A549 (cell line): ENCODE data around the gene SNTG2. TPM values are rescaled to one million over a fixed set of nuclear protein-coding genes. Genes with fewer than 3 reads are reported as not detected.

Source experiments
- ATAC-seq, 2 experiments: fragments of 200-7000 bp in 1 of 2; fragments of >200 bp in 1 of 2; cut with Nextera tagmentation in 1 of 2; cut with Tn5 transposase in 1 of 2; 3 replicates each; pipeline versions ENCODE4 v1.8.0 to v1.9.1; 2018 to 2020; ENCODE audit warnings: mild to moderate bottlenecking in 1 of 2, moderate library complexity in 1 of 2
- CTCF ChIA-PET: fragments of 300-600 bp; sonication (Branson Sonifier 250); formaldehyde crosslinking; extraction: SDS; loops from one replicate; lab custom pipeline; 2021; ENCODE audit warnings: antibody characterized with exemption, inconsistent platforms; lab: Yijun Ruan, JAX
- POLR2A ChIA-PET: fragments of 350-600 bp; formaldehyde crosslinking; extraction: SDS; loops from one replicate; lab custom pipeline; 2021; ENCODE audit warnings: antibody characterized with exemption, inconsistent platforms; lab: Yijun Ruan, JAX
- DNase-seq, 2 experiments: peaks; one replicate each; pipeline versions ENCODE4 v3.0.0 to v3.0.0-alpha.2; 2011 to 2016; ENCODE audit warnings: low read depth in 1 of 2, low spot score in 1 of 2
- FAIRE-seq: peaks from 2 replicates; lab custom pipeline; 2011; peaks lifted over from hg19 to GRCh38; lab: Jason Lieb, UNC
- H3K27ac ChIP-seq, 2 experiments: fragments of >200 bp; sonication (Bioruptor Twin); formaldehyde crosslinking; 3 replicates each; pipeline ENCODE4 v1.5.1; 2016 to 2017
- H3K4me1 ChIP-seq: fragments of >200 bp; sonication (Bioruptor Twin); formaldehyde crosslinking; 3 replicates; pipeline ENCODE4 v1.6.1; 2016
- H3K4me2 ChIP-seq: fragments of >200 bp; sonication (Bioruptor Twin); formaldehyde crosslinking; 3 replicates; pipeline ENCODE4 v1.6.1; 2016
- H3K4me3 ChIP-seq: fragments of >200 bp; sonication (Bioruptor Twin); formaldehyde crosslinking; 3 replicates; pipeline ENCODE4 v1.5.1; 2016
- H3K9me3 ChIP-seq: fragments of >200 bp; sonication (Bioruptor Twin); formaldehyde crosslinking; 3 replicates; pipeline ENCODE4 v1.6.1; 2016
- CHD2 ChIP-seq: fragments of 150-350 bp; IDR thresholded peaks from 2 replicates; pipeline ENCODE4 v1.6.1; 2014; ENCODE audit warnings: low read length; ENCODE audit not compliant: partially characterized antibody
- FOSL2 ChIP-seq, 2 experiments: fragments of 450-650 bp in 1 of 2; fragments of >200 bp in 1 of 2; sonication (Bioruptor Twin) in 1 of 2; formaldehyde crosslinking; IDR thresholded peaks; 2 replicates each; pipeline versions ENCODE4 v1.5.0 to v1.6.1; 2016 to 2020; ENCODE audit warnings: mild to moderate bottlenecking in 1 of 2, moderate library complexity in 1 of 2
- FOXS1 ChIP-seq: fragments of 250-450 bp; sonication (Bioruptor Pico); IDR thresholded peaks from 2 replicates; pipeline ENCODE4 v1.5.0; 2020; ENCODE audit warnings: mild to moderate bottlenecking, moderate library complexity
- HEYL ChIP-seq: fragments of 250-450 bp; sonication (Bioruptor Pico); IDR thresholded peaks from 2 replicates; pipeline ENCODE4 v1.8.0; 2021; ENCODE audit warnings: mild to moderate bottlenecking, moderate library complexity
- HOXA7 ChIP-seq: fragments of 250-450 bp; sonication (Bioruptor Pico); IDR thresholded peaks from 2 replicates; pipeline ENCODE4 v1.5.0; 2020; ENCODE audit warnings: mild to moderate bottlenecking, moderate library complexity
- KDM5A ChIP-seq: fragments of 200-600 bp; sonication (generic); IDR thresholded peaks from 2 replicates; pipeline ENCODE4 v1.6.1; 2016; ENCODE audit warnings: antibody characterized with exemption, mild to moderate bottlenecking
- MAFK ChIP-seq: fragments of 450-650 bp; IDR thresholded peaks from 2 replicates; pipeline ENCODE4 v1.6.1; 2014; ENCODE audit not compliant: partially characterized antibody
- MYC ChIP-seq: IDR thresholded peaks from 2 replicates; pipeline ENCODE4 v1.6.1; 2012; ENCODE audit warnings: mild to moderate bottlenecking, inconsistent platforms, low read length, improper control_type of control experiment, borderline replicate concordance
- POLR2AphosphoS2 ChIP-seq: conservative IDR thresholded peaks from 2 replicates; pipeline ENCODE4 v1.6.1; 2012; ENCODE audit warnings: low read length, improper control_type of control experiment, inconsistent platforms
- RAD21 ChIP-seq, 2 experiments: fragments of >200 bp in 1 of 2; sonication (Bioruptor Twin) in 1 of 2; formaldehyde crosslinking in 1 of 2; IDR thresholded peaks in 1 of 2; conservative IDR thresholded peaks in 1 of 2; 2 replicates in 1 of 2; 3 replicates in 1 of 2; pipeline ENCODE4 v1.6.1; 2012 to 2018; ENCODE audit warnings: inconsistent platforms in 1 of 2
- RFX5 ChIP-seq: fragments of 450-650 bp; IDR thresholded peaks from 2 replicates; pipeline ENCODE4 v1.7.1; 2014; ENCODE audit warnings: antibody characterized with exemption, mild to moderate bottlenecking, moderate library complexity
- SMC3 ChIP-seq: fragments of >200 bp; sonication (Bioruptor Twin); formaldehyde crosslinking; IDR thresholded peaks from 3 replicates; pipeline ENCODE4 v1.6.1; 2018; ENCODE audit warnings: inconsistent platforms
- ZSCAN20 ChIP-seq: fragments of 250-450 bp; sonication (Bioruptor Pico); IDR thresholded peaks from 2 replicates; pipeline ENCODE4 v1.8.0; 2022; ENCODE audit warnings: mild to moderate bottlenecking, moderate library complexity
- WGBS: methylation state at CpG from one replicate; pipeline ENCODE4 v1.1.6; 2017; ENCODE audit errors: missing lambda C conversion rate; 5-methylcytosine and 5-hydroxymethylcytosine counted together
- polyA plus RNA-seq, 4 experiments: library from polyadenylated mRNA; depleted of rRNA in 3 of 4; stranded (reverse); fragments of >200 nt; fragmentation: RNase III in 1 of 4; extraction: RNeasy Plus Mini Kit Qiagen cat#74134 plus additional on column Dnase treatment in 1 of 4; gene quantifications; 2 replicates in 3 of 4; 3 replicates in 1 of 4; pipeline ENCODE4 v1.2.3, GENCODE V29; 2011 to 2017
- TF ChIP-seq, protein P1 (sequence below): fragments of >200 bp; sonication (Bioruptor Twin); formaldehyde crosslinking; IDR thresholded peaks from 3 replicates; pipeline ENCODE4 v1.6.1; 2016
- TF ChIP-seq, protein P2 (sequence below): fragments of 200-600 bp; sonication (generic); IDR thresholded peaks from 2 replicates; pipeline ENCODE4 v1.6.1; 2016; ENCODE audit warnings: antibody characterized with exemption, mild to moderate bottlenecking, moderate library complexity
- TF ChIP-seq, protein P3 (sequence below): fragments of 250-450 bp; sonication (Bioruptor Pico); IDR thresholded peaks from 2 replicates; pipeline ENCODE4 v1.5.0; 2021; ENCODE audit warnings: mild to moderate bottlenecking, moderate library complexity, borderline replicate concordance
- TF ChIP-seq, protein P4 (sequence below): IDR thresholded peaks from 2 replicates; pipeline ENCODE4 v1.6.1; 2012

SNTG2 gene
- polyA plus RNA-seq, 2 of the 4 experiments (the other 2 are of a cell fraction), result not detected

DNA sequence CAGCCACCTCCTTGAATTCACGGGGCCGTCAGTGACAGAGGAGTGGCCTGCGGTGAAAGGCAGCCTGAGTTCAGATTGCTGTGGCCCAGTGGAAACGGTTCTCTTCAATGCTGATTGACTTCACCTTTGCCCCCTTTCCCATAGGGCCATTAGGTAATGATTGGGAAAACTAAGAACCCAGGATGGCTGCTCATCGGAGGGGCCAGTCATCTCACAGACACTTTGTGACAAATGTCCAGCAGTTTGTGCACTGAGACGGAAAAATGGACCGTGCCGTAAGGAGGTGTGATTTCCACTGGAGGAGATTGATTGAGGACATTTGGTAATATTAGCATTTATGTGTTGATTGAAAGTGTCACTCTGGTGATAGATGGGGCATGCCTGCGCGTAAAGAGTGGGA lies 402.9 kb downstream of the SNTG2 start:
- H3K4me1 ChIP-seq, result no peaks in the 10 kb centered on the region
- ChIA-PET POLR2A (no interaction called here), CTCF (no interaction called here)
- no peak overlapping the region for H3K4me2 ChIP-seq
- no peak for ATAC-seq
- H3K27ac ChIP-seq, result no peak overlapping the region
- FAIRE-seq, result no peak
- H3K9me3 ChIP-seq, result peaks cover 9% of the 10 kb centered on the region; the same call in 2 of the 3 replicates
- no peak for DNase-seq
- WGBS, result 60% methylated on average over 10 of the region's 10 CpGs
- no peak overlapping the region for H3K4me3 ChIP-seq
- no peak for TF ChIP-seq RFX5
- no peak for TF ChIP-seq MAFK
- TF ChIP-seq HEYL (CRISPR knock-in tag), result no peak
- TF ChIP-seq HOXA7 (CRISPR knock-in tag), result no peak
- TF ChIP-seq KDM5A, result no peak
- TF ChIP-seq POLR2AphosphoS2, result no peak
- TF ChIP-seq CHD2, result no peak

DNA sequence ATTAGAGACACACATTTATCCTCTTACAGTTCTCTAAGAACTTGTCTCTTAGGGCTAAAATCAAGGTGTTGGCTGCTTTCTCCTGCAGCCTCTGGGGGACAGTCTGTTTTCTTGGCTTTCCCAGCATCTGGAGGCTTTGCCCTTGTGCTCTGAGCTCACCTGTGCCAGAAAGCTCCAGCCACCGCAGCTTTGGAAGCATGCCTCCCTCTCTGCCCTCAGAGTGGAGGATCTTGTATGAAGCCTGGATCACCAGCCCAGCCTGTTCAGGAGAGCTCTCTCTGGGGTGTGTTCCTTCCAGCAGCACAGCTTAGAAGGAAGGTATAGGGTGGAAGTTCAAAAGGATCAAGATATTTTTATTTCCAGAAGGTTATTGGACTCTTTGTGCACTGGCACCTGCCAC lies 409.5 kb downstream of the SNTG2 start:
- FAIRE-seq, result no peak
- Histone ChIP-seq H3K4me1 (no peaks in the 10 kb centered on the region), H3K4me2 (no peak overlapping the region), H3K4me3 (no peak overlapping the region), H3K27ac (no peak overlapping the region), H3K9me3 (no peaks in the 10 kb centered on the region)
- DNase-seq, result no peak
- CTCF ChIA-PET, result no interaction called here
- TF ChIP-seq MYC, result no peak
- TF ChIP-seq, protein P1, sequence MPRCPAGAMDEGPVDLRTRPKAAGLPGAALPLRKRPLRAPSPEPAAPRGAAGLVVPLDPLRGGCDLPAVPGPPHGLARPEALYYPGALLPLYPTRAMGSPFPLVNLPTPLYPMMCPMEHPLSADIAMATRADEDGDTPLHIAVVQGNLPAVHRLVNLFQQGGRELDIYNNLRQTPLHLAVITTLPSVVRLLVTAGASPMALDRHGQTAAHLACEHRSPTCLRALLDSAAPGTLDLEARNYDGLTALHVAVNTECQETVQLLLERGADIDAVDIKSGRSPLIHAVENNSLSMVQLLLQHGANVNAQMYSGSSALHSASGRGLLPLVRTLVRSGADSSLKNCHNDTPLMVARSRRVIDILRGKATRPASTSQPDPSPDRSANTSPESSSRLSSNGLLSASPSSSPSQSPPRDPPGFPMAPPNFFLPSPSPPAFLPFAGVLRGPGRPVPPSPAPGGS, result no peak
- TF ChIP-seq, protein P2, sequence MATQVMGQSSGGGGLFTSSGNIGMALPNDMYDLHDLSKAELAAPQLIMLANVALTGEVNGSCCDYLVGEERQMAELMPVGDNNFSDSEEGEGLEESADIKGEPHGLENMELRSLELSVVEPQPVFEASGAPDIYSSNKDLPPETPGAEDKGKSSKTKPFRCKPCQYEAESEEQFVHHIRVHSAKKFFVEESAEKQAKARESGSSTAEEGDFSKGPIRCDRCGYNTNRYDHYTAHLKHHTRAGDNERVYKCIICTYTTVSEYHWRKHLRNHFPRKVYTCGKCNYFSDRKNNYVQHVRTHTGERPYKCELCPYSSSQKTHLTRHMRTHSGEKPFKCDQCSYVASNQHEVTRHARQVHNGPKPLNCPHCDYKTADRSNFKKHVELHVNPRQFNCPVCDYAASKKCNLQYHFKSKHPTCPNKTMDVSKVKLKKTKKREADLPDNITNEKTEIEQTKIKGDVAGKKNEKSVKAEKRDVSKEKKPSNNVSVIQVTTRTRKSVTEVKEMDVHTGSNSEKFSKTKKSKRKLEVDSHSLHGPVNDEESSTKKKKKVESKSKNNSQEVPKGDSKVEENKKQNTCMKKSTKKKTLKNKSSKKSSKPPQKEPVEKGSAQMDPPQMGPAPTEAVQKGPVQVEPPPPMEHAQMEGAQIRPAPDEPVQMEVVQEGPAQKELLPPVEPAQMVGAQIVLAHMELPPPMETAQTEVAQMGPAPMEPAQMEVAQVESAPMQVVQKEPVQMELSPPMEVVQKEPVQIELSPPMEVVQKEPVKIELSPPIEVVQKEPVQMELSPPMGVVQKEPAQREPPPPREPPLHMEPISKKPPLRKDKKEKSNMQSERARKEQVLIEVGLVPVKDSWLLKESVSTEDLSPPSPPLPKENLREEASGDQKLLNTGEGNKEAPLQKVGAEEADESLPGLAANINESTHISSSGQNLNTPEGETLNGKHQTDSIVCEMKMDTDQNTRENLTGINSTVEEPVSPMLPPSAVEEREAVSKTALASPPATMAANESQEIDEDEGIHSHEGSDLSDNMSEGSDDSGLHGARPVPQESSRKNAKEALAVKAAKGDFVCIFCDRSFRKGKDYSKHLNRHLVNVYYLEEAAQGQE, result no peak
- no peak for TF ChIP-seq SMC3
- TF ChIP-seq FOXS1 (CRISPR knock-in tag), result no peak
- no peak for TF ChIP-seq RAD21 (conservative IDR thresholded peaks at IDR 0.05 in 1 of 2, IDR thresholded peaks at IDR 0.05 in 1 of 2)
- TF ChIP-seq, protein P3, sequence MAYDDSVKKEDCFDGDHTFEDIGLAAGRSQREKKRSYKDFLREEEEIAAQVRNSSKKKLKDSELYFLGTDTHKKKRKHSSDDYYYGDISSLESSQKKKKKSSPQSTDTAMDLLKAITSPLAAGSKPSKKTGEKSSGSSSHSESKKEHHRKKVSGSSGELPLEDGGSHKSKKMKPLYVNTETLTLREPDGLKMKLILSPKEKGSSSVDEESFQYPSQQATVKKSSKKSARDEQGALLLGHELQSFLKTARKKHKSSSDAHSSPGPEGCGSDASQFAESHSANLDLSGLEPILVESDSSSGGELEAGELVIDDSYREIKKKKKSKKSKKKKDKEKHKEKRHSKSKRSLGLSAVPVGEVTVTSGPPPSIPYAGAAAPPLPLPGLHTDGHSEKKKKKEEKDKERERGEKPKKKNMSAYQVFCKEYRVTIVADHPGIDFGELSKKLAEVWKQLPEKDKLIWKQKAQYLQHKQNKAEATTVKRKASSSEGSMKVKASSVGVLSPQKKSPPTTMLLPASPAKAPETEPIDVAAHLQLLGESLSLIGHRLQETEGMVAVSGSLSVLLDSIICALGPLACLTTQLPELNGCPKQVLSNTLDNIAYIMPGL, result no peak
- no peak for TF ChIP-seq FOSL2 (IDR thresholded peaks at IDR 0.05)
- no peak for TF ChIP-seq FOSL2 (CRISPR knock-in tag; IDR thresholded peaks at IDR 0.05)
- no peak for TF ChIP-seq ZSCAN20
- TF ChIP-seq, protein P4, sequence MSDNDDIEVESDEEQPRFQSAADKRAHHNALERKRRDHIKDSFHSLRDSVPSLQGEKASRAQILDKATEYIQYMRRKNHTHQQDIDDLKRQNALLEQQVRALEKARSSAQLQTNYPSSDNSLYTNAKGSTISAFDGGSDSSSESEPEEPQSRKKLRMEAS, result no peak
- no peak for ATAC-seq
- WGBS, result 0% methylated on average over 1 of the region's 1 CpG
- POLR2A ChIA-PET, result no interaction called here
